ENCODE results near the gene AMBRA1. TPM values are rescaled to one million over a fixed set of nuclear protein-coding genes. Genes with fewer than 3 reads are reported as not detected.

Gene AMBRA1
- total and polyA plus RNA-seq, 8 donors, result 4.6 to 59.4 (median 23.3) TPM

DNA sequence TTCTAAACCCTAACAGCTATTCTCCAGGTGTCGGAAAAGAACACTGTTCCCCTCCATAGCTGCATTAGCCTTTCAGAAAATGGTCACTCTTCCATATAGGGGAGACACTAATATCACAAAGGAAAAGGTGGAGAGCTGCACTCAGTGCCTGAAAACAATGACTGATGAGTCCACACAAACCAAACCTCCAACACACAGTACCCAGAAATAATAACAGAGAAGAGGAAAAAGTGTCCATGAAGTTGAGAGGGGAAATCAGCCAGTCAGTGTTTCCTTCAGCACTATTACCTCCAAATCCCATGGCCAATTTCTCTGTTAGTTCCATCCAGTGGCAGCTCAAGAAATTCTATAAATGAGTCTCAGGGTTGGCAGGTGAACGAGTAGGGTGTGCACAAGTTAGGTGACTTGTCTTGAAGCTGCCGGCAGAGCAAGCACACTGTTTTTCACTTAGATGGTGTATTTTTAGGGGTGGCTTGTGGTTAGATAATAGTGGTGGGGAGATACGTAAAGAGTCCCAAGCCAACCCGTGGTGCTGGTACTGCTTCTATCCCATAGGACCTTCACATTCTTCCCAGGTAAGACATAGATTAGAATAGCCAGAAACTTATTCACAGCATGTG lies 117.8 kb downstream of the AMBRA1 start:
- DNase-seq, result no peak
- H3K36me3 ChIP-seq, result peaks cover 0 to 5% (median 0%) of the 10 kb centered on the region in 4 donors
- no peak overlapping the region for H3K27ac ChIP-seq
- TF ChIP-seq, protein P1, sequence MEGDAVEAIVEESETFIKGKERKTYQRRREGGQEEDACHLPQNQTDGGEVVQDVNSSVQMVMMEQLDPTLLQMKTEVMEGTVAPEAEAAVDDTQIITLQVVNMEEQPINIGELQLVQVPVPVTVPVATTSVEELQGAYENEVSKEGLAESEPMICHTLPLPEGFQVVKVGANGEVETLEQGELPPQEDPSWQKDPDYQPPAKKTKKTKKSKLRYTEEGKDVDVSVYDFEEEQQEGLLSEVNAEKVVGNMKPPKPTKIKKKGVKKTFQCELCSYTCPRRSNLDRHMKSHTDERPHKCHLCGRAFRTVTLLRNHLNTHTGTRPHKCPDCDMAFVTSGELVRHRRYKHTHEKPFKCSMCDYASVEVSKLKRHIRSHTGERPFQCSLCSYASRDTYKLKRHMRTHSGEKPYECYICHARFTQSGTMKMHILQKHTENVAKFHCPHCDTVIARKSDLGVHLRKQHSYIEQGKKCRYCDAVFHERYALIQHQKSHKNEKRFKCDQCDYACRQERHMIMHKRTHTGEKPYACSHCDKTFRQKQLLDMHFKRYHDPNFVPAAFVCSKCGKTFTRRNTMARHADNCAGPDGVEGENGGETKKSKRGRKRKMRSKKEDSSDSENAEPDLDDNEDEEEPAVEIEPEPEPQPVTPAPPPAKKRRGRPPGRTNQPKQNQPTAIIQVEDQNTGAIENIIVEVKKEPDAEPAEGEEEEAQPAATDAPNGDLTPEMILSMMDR (IDR thresholded peaks at IDR 0.05), result no peak
- no peak for TF ChIP-seq POLR2AphosphoS5 (IDR thresholded peaks at IDR 0.05)
- TF ChIP-seq POLR2A (IDR thresholded peaks at IDR 0.05), result no peak
- TF ChIP-seq EP300 (IDR thresholded peaks at IDR 0.05), result no peak
- no peaks in the 10 kb centered on the region for H3K9me3 ChIP-seq
- H3K4me1 ChIP-seq, result peaks cover 8 to 26% (median 16%) of the 10 kb centered on the region in 4 donors
- H3K4me3 ChIP-seq, result no peak overlapping the region
- WGBS, 5 donors, result 79 to 84% (median 82%) methylated on average over 5 of the region's 5 CpGs
- intact Hi-C loops (cut with DNase I; ENCODE audit: low total_unique reads), result no loop called here
- H3K27me3 ChIP-seq, result no peaks in the 10 kb centered on the region

DNA sequence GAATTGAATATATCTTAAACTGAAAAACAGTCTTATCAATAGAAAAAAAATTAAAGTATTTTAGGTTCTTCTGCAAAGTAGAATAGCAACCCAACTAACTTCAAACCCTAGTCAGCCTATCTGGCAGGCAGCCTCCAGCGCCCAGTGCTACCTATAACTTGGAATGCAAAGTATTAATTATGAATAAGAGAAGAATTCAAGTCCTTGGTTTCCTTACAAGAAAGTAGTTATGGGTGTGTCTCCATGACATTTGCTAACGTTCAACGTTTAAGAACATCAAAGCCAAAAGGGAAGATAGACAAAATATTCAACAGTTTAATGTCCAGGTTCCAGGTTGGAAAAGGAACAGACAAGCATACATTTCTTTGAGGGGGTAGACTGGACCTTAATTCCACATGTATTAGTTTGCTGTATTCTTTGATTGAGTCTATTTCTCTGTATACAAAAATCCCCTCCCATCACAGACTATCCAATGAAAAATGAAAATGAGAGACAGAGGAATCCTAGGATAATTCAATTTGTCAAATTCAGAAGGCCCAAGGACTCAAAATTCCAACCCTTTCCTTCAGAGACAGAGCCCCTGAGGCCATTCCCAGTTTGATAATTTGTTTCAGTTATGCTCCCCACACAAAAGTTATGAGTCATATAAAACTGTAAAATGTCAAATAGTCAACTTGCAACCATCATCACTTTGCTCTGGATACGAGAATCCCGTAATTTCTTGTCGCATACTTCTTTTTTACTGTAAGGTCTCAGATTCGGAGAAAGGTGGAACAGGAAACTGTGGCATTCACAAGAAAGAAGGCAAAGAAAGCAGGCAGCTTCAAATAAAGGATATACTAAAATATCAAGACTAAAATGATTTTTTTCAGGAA lies 118.5 kb downstream of the AMBRA1 start:
- Histone ChIP-seq H3K27ac (no peak overlapping the region), H3K4me3 (no peak overlapping the region), H3K4me1 (peaks cover 8 to 32% (median 16%) of the 10 kb centered on the region in 4 donors), H3K9me3 (no peaks in the 10 kb centered on the region), H3K36me3 (peaks cover 0 to 5% (median 0%) of the 10 kb centered on the region in 4 donors), H3K27me3 (no peaks in the 10 kb centered on the region)
- no peak for DNase-seq
- intact Hi-C loops (cut with DNase I; ENCODE audit: low total_unique reads), result no loop called here
- 72 to 82% (median 77%) methylated on average over 7 of the region's 7 CpGs for WGBS, 5 donors
- no peak for TF ChIP-seq EP300 (IDR thresholded peaks at IDR 0.05)
- no peak for TF ChIP-seq POLR2A (IDR thresholded peaks at IDR 0.05)
- no peak for TF ChIP-seq POLR2AphosphoS5 (IDR thresholded peaks at IDR 0.05)
- TF ChIP-seq, protein P1 (IDR thresholded peaks at IDR 0.05), result no peak

DNA sequence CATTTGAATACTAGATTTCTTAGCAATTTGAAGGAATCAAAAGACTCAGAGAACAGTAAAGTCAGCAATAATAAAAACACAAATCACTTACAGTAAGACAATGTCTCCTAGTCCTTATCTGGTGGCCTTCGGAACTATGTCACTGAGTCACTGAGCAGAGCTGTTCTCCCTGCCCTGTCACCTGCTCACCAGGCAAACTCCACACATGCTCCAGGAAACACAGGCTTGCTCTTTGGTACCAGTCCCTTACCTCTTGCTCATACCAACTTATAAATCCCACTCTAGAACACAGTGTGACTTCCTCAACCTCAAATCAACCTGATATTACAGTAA lies 121.2 kb downstream of the AMBRA1 start:
- TF ChIP-seq EP300 (IDR thresholded peaks at IDR 0.05) (no peak), POLR2AphosphoS5 (IDR thresholded peaks at IDR 0.05) (peak in 1 of 3 donors; percentile 60), POLR2A (IDR thresholded peaks at IDR 0.05) (no peak)
- TF ChIP-seq, protein P1 (IDR thresholded peaks at IDR 0.05), result no peak
- Histone ChIP-seq H3K27me3 (no peaks in the 10 kb centered on the region), H3K27ac (peak overlapping the region in 3 of 5 donors; percentile 48 to 63 (median 57)), H3K4me3 (no peak overlapping the region), H3K9me3 (no peaks in the 10 kb centered on the region), H3K36me3 (peaks cover 7 to 14% (median 11%) of the 10 kb centered on the region in 4 donors), H3K4me1 (peaks cover 8 to 32% (median 16%) of the 10 kb centered on the region in 4 donors)
- intact Hi-C loops (cut with DNase I; ENCODE audit: low total_unique reads), result no loop called here
- WGBS, 5 donors, result 25 to 50% (median 48%) methylated on average over 1 of the region's 1 CpG
- DNase-seq, result peak; percentile 46 to 67

DNA sequence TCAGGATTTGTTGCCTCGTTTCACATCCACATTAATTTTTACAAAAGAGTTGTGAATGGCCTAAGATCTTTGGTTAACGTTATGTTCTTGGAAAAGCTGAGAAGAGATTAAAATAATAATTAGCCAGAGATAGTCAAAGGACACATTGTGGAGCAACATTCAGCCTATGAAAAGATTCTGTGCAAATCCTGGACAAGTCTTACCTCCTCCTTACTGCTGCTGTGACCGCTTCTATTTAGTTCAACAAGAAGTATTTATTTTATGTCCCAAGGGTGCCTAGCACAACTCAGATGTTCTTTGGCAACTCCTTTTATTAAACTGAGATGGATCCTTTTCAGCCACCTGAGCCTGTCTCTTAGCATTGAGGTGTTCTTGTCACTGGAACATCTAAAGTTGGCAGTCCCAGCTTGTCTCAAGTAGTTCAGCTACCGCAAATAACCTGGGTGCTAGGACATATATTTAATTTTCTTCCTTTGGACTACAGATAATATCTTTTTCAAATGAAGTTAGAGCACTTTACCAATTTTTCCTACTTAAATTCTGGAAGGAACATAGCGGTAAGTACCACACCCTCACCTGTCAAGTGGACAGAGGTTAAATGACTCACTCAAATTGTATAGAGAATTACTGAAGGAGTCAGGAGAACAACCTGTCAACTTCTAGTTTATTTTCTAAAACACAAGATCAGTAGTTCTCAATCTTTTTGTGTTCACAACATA lies 121.7 kb downstream of the AMBRA1 start:
- TF ChIP-seq POLR2A (IDR thresholded peaks at IDR 0.05) (no peak), POLR2AphosphoS5 (IDR thresholded peaks at IDR 0.05) (no peak), EP300 (IDR thresholded peaks at IDR 0.05) (no peak)
- TF ChIP-seq, protein P1 (IDR thresholded peaks at IDR 0.05), result no peak
- H3K27ac ChIP-seq, result peak overlapping the region in 2 of 5 donors; percentile 25 to 63
- DNase-seq, result no peak
- peaks cover 8 to 16% (median 12%) of the 10 kb centered on the region in 4 donors for H3K36me3 ChIP-seq
- H3K4me3 ChIP-seq, result no peak overlapping the region
- H3K27me3 ChIP-seq, result no peaks in the 10 kb centered on the region
- WGBS, 5 donors, result 49 to 76% (median 62%) methylated on average over 5 of the region's 5 CpGs
- no peaks in the 10 kb centered on the region for H3K9me3 ChIP-seq
- peaks cover 8 to 32% (median 16%) of the 10 kb centered on the region in 4 donors for H3K4me1 ChIP-seq
- intact Hi-C loops (cut with DNase I; ENCODE audit: low total_unique reads), result no loop called here
